K562 (cell line): ENCODE measurements around the gene NTN1. TPM values are rescaled to one million over a fixed set of nuclear protein-coding genes. Genes with fewer than 3 reads are reported as not detected.

Source experiments
- HNRNPLL ChIP-seq: fragments of 200-400 bp; formaldehyde crosslinking; IDR thresholded peaks from 2 replicates; pipeline ENCODE4 v1.6.1; 2017; ENCODE audit warnings: low read length, low read depth, mild to moderate bottlenecking; ENCODE audit not compliant: poor library complexity, severe bottlenecking
- JUND ChIP-seq, 2 experiments: IDR thresholded peaks; 2 replicates in 1 of 2; 3 replicates in 1 of 2; pipeline ENCODE4 v1.6.1; 2011; ENCODE audit warnings: borderline replicate concordance in 2 of 2, low read depth in 2 of 2, low read length in 2 of 2, improper control_type of control experiment in 1 of 2, missing biosample characterization in 1 of 2, missing genetic modification characterization in 1 of 2, missing genetic modification reagents in 1 of 2
- REST ChIP-seq, 2 experiments: fragments of 450-650 bp; formaldehyde crosslinking in 1 of 2; IDR thresholded peaks; 2 replicates each; pipeline versions ENCODE4 v1.4.0 to v1.6.1; 2014 to 2020; ENCODE audit warnings: mild to moderate bottlenecking in 2 of 2, borderline replicate concordance in 1 of 2, low read depth in 1 of 2
- polyA plus RNA-seq, 8 experiments: library from polyadenylated mRNA; depleted of rRNA in 4 of 8; stranded (reverse) in 5 of 8; unstranded in 3 of 8; fragments of >200 nt; fragmentation: Nextera tagmentation in 2 of 8; fragmentation: Illumina TruSeq in 1 of 8; extraction: Ambion mirVana in 2 of 8; extraction: Trizol in 1 of 8; gene quantifications; 2 replicates each; pipeline versions ENCODE4 v1.2.1 to v1.2.3, GENCODE V29; 2011 to 2014; ENCODE audit warnings: inconsistent platforms in 1 of 8, missing spikeins in 1 of 8
- total RNA-seq, 7 experiments: library from RNA; depleted of rRNA in 6 of 7; stranded (reverse); fragments of >200 nt in 6 of 7; fragmentation: Illumina TruSeq in 2 of 7; extraction: Trizol in 2 of 7; gene quantifications; 2 replicates each; pipeline versions ENCODE4 v1.2.1 to v1.2.3, GENCODE V29; 2011 to 2021; ENCODE audit warnings: low replicate concordance in 1 of 7

Gene NTN1
- total and polyA plus RNA-seq, 9 of the 15 experiments (the other 6 are each of a cell fraction or from before 2014, with no cell fraction given), result 0.02 TPM; not detected in 8

GRCh38 chr17:9256361-9256750 lies 235.0 kb downstream of the NTN1 start (continued):
- no peak for TF ChIP-seq REST (IDR thresholded peaks at IDR 0.05; ENCODE audit: borderline replicate concordance)
- TF ChIP-seq REST (CRISPR knock-in tag; IDR thresholded peaks at IDR 0.05; ENCODE audit: low read depth), result no peak
- no peak for TF ChIP-seq HNRNPLL
- no peak for TF ChIP-seq JUND (IDR thresholded peaks at IDR 0.05; ENCODE audit: borderline replicate concordance, low read depth, low read length)
- TF ChIP-seq JUND (tag; IDR thresholded peaks at IDR 0.05; ENCODE audit: borderline replicate concordance, low read depth, low read length), result no peak
